ENCODE measurements around the gene HSPA12B.

Gene HSPA12B

DNA sequence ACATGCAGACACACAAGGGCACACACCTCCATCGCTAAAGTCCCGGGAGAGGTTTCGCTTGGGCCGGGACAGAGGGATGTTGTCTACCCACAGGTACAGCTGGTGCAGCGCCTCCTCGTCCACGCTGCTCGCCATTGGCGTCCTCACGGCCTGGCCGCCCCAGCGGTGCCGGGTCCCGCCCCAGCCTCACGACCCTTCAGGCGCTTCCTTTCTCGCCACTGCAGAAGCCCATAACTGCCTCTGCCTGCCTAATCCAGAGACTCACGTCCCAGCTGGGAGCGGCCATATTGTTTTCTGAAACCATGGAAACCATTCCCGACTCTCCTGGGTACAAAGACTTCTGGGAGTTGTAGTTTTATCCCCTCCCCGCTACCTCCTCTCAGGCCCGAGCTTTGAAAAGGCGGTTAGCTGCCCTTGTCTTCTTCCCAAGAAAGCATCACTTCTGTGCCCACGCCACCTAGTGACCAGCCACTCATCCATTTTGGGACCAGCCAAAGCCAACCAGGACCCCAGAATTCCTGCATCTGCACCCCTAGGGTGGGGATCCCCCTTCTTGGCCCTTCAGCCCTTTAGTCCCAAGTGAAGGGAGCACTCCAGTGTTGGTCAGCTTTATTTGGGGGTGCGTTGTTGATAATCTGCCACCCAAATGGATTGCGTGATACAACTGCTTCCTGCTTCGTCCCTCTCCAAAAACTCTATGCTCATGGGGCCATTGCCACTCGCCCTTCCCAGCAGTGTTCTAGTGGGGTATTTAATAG, 48.8 kb downstream of the HSPA12B start, which contains the start of gene SPEF1:
Gene SPEF1 (minus strand): TSS at position 296 of the 758 bp plus-strand sequence. CDS start 161 bp downstream, at position 135.
- H3K27ac ChIP-seq: peak within 1 kb of the TSS; percentile 51
- no peaks in the 10 kb centered on the region for H3K9me3 ChIP-seq (ENCODE audit: low read depth, low read length)

DNA sequence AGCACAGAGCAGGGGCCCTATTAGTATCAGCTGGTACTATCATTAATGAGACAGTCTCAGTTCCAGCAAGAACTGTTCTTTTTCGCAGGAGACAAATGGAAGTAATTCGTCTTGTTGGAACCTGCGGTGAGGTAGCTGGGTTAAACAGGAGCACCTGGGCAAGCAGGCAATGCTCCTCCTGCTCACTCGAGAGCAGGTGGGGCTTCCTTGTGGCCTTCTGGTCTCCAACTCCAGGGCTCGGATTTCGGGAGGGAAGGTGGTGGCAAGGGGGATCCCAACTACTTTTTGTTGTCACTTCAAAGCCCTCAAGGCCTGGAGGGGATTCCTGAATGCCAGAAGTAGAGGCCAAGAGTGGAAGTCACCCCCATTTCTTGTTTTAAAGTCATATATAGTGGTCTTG, 50.1 kb downstream of the HSPA12B start:
- H3K36me3 ChIP-seq (ENCODE audit: insufficient read depth, low read length): peaks cover 16% of the 10 kb centered on the region
- no peak for DNase-seq (ENCODE audit: low read depth, low spot score)
- no peaks in the 10 kb centered on the region for H3K9me3 ChIP-seq (ENCODE audit: low read depth, low read length)
- 0 out of 2 replicates have a peak overlapping the region, but pooled peaks have one; percentile 21 for H3K27ac ChIP-seq
- TF ChIP-seq EZH2 (IDR thresholded peaks at IDR 0.05): no peak
- TF ChIP-seq POLR2AphosphoS5 (IDR thresholded peaks at IDR 0.05; ENCODE audit: borderline replicate concordance, low read depth, low read length): no peak
- no peak for TF ChIP-seq FOXP2 (optimal IDR thresholded peaks at IDR 0.05; ENCODE audit: control extremely low read depth, extremely low read length, insufficient read depth)
- H3K4me3 ChIP-seq: no peak overlapping the region
- H3K9ac ChIP-seq (ENCODE audit: insufficient read length): no peak overlapping the region

More for the DNA sequence above, 48.8 kb downstream of the HSPA12B start, which contains the start of gene SPEF1:
- H3K4me3 ChIP-seq: peak within 1 kb of the TSS; percentile 78
- TF ChIP-seq POLR2AphosphoS5 (IDR thresholded peaks at IDR 0.05; ENCODE audit: borderline replicate concordance, low read depth, low read length) (peak; percentile 49; the same call in 1 of the 2 replicates), FOXP2 (optimal IDR thresholded peaks at IDR 0.05; ENCODE audit: control extremely low read depth, extremely low read length, insufficient read depth) (no peak)
- DNase-seq (ENCODE audit: low read depth, low spot score): no peak
- no peak within 1 kb of the TSS for H3K9ac ChIP-seq (ENCODE audit: insufficient read length)
- peaks cover 16% of the 10 kb centered on the region for H3K36me3 ChIP-seq (ENCODE audit: insufficient read depth, low read length)

- no peak for DNase-seq (ENCODE audit: low read depth, low spot score)
- TF ChIP-seq POLR2AphosphoS5 (IDR thresholded peaks at IDR 0.05; ENCODE audit: borderline replicate concordance, low read depth, low read length) (no peak), FOXP2 (optimal IDR thresholded peaks at IDR 0.05; ENCODE audit: control extremely low read depth, extremely low read length, insufficient read depth) (no peak), EZH2 (IDR thresholded peaks at IDR 0.05) (no peak)
- no peak overlapping the region for H3K4me3 ChIP-seq
- H3K9me3 ChIP-seq (ENCODE audit: low read depth, low read length): no peaks in the 10 kb centered on the region
- 0 out of 2 replicates have a peak overlapping the region, but pooled peaks have one; percentile 7 for H3K27ac ChIP-seq
- no peak overlapping the region for H3K9ac ChIP-seq (ENCODE audit: insufficient read length)
- H3K36me3 ChIP-seq (ENCODE audit: insufficient read depth, low read length): peaks cover 16% of the 10 kb centered on the region
Measured at GRCh38 chr20:3783068-3783489, 50.6 kb downstream of the HSPA12B start.

DNA sequence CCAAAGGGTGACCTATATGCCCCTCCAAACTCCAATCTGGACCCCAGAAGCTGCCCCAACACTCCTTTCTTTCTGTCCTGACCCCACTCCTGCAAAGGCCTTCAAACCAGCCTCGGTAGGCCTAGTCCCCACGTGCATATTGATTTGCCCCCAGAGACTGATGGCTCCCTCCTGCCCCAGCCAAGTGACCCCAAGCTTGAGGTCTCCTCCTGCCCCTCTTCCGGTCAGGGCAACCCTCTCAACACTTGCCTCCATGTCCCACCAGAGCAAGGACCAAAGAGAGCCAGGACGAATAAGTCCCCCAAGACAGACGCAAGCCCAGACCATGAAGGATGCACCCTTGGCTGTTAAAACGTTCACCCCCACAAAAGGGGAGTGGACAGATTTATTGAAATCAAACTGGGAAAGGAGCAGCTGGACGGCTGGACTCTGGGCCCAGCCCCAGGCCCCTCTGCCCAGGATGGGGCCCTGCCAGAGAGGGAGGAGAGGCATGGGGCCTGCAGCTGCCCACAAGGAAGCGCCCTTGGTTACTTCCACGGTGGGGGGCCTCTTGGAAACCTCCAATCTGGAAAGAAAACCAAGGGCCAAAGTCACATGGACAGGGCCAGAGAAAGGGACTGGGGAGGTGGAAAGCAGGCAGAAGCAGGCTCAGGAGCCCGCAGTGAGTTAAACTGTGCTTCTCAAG, 51.2 kb downstream of the HSPA12B start:
- no peak for DNase-seq (ENCODE audit: low read depth, low spot score)
- Histone ChIP-seq H3K4me3 (0 out of 2 replicates have a peak overlapping the region, but pooled peaks have one; percentile 95), H3K27ac (0 out of 2 replicates have a peak overlapping the region, but pooled peaks have one; percentile 7), H3K36me3 (ENCODE audit: insufficient read depth, low read length) (peaks cover 16% of the 10 kb centered on the region), H3K9me3 (ENCODE audit: low read depth, low read length) (no peaks in the 10 kb centered on the region), H3K9ac (ENCODE audit: insufficient read length) (no peak overlapping the region)
- TF ChIP-seq FOXP2 (optimal IDR thresholded peaks at IDR 0.05; ENCODE audit: control extremely low read depth, extremely low read length, insufficient read depth) (no peak), POLR2AphosphoS5 (IDR thresholded peaks at IDR 0.05; ENCODE audit: borderline replicate concordance, low read depth, low read length) (no peak; the same call in 1 of the 2 replicates), EZH2 (IDR thresholded peaks at IDR 0.05) (no peak)

DNA sequence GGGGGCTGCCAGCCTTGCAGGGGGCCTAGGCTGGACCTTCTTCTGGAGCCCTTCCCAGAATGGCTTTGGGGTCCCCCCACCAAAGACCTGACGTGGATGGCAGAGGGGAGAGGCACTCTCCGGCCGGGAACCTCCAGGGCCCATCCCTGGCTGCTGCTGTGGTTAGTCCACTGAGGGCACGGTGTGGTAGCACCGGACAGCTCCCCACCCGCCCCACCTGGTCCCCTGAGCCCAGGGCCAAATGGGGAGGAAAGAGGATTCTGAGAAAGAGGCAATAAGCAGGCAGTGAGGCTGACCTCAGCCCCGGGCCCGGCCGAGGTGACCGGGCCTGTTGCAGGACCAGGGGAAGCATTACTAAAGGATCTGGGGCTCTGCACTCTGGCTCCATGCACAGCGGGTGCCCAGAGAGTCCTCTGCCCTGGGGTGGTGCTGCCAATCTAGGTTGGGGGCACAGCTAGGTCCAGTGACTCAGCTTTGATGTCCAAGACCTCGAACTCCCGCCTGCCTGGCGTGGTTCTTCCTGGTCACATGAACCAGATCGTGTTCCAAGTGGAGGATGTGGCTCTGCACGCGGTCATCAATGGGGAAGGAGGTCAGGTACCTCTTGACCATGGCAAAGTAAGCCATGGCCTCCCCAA, 51.9 kb downstream of the HSPA12B start:
- no peak for DNase-seq (ENCODE audit: low read depth, low spot score)
- H3K36me3 ChIP-seq (ENCODE audit: insufficient read depth, low read length): peaks cover 16% of the 10 kb centered on the region
- TF ChIP-seq POLR2AphosphoS5 (IDR thresholded peaks at IDR 0.05; ENCODE audit: borderline replicate concordance, low read depth, low read length) (no peak), FOXP2 (optimal IDR thresholded peaks at IDR 0.05; ENCODE audit: control extremely low read depth, extremely low read length, insufficient read depth) (no peak), EZH2 (IDR thresholded peaks at IDR 0.05) (no peak)
- H3K27ac ChIP-seq: no peak overlapping the region
- peak overlapping the region; percentile 95 for H3K4me3 ChIP-seq
- H3K9me3 ChIP-seq (ENCODE audit: low read depth, low read length): no peaks in the 10 kb centered on the region
- H3K9ac ChIP-seq (ENCODE audit: insufficient read length): peak overlapping the region; percentile 92

DNA sequence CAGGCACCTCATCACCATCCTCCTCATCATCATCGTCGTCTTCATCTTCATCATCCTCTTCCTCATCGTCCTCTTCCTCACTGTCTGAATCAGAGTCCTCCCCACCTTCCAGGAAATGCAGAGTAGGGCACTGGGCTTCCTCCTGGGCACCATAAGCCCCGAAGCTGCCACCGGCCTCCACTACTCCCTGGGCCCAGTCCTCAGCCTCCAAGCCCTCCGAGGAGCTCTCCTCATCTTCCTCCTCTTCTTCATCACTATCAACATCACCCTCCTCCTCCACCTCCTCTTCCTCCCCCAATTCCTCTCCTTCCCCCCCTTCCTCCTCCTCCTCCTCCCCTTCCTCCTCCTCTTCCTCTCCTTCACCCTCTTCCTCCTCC, 52.4 kb downstream of the HSPA12B start:
- H3K9ac ChIP-seq (ENCODE audit: insufficient read length): peak overlapping the region; percentile 92
- no peak for DNase-seq (ENCODE audit: low read depth, low spot score)
- no peak overlapping the region for H3K27ac ChIP-seq
- TF ChIP-seq EZH2 (IDR thresholded peaks at IDR 0.05) (no peak), POLR2AphosphoS5 (IDR thresholded peaks at IDR 0.05; ENCODE audit: borderline replicate concordance, low read depth, low read length) (no peak), FOXP2 (optimal IDR thresholded peaks at IDR 0.05; ENCODE audit: control extremely low read depth, extremely low read length, insufficient read depth) (no peak)
- H3K4me3 ChIP-seq: peak overlapping the region; percentile 95
- no peaks in the 10 kb centered on the region for H3K9me3 ChIP-seq (ENCODE audit: low read depth, low read length)
- H3K36me3 ChIP-seq (ENCODE audit: insufficient read depth, low read length): peaks cover 16% of the 10 kb centered on the region

GRCh38 chr20:3785240-3786125, 53.0 kb downstream of the HSPA12B start:
- Histone ChIP-seq H3K27ac (0 out of 2 replicates have a peak overlapping the region, but pooled peaks have one; percentile 54), H3K4me3 (peak overlapping the region; percentile 95), H3K36me3 (ENCODE audit: insufficient read depth, low read length) (peaks cover 16% of the 10 kb centered on the region), H3K9ac (ENCODE audit: insufficient read length) (peak overlapping the region; percentile 92), H3K9me3 (ENCODE audit: low read depth, low read length) (no peaks in the 10 kb centered on the region)
- no peak for DNase-seq (ENCODE audit: low read depth, low spot score)
- TF ChIP-seq POLR2AphosphoS5 (IDR thresholded peaks at IDR 0.05; ENCODE audit: borderline replicate concordance, low read depth, low read length): no peak
- TF ChIP-seq EZH2 (IDR thresholded peaks at IDR 0.05): no peak
- TF ChIP-seq FOXP2 (optimal IDR thresholded peaks at IDR 0.05; ENCODE audit: control extremely low read depth, extremely low read length, insufficient read depth): no peak
